ENCODE data around the gene CDPF1.

The CDPF1 gene

GRCh38 chr22:46240073-46240472 is 10.0 kb downstream of the CDPF1 start:
- no peak for TF ChIP-seq CTCF (conservative IDR thresholded peaks at IDR 0.05; ENCODE audit: low read depth)
- DNase-seq (ENCODE audit: low spot score) = no peak
- H3K27ac ChIP-seq = no peak overlapping the region
- ChIA-PET POLR2A (ENCODE audit: low non-redundant PET) (no interaction called here), CTCF (no interaction called here)

- ChIA-PET CTCF (no interaction called here), POLR2A (ENCODE audit: low non-redundant PET) (interaction anchor here (0.6 kb wide), 2 partner anchors 21 to 129 kb away, joined by 3 to 5 read pairs; no protein-coding TSS in a partner anchor)
- DNase-seq (ENCODE audit: low spot score) = no peak
- no peak overlapping the region for H3K27ac ChIP-seq
- no peak for TF ChIP-seq CTCF (conservative IDR thresholded peaks at IDR 0.05; ENCODE audit: low read depth)
These were observed 10.6 kb downstream of the CDPF1 start for GRCh38 chr22:46239261-46240048.

GRCh38 chr22:46238541-46238940 is 11.6 kb downstream of the CDPF1 start:
- ChIA-PET POLR2A (ENCODE audit: low non-redundant PET) (interaction anchor here (0.6 kb wide), 1 partner anchor 129 kb away, joined by 3 read pairs; no protein-coding TSS in a partner anchor), CTCF (no interaction called here)
- H3K27ac ChIP-seq = no peak overlapping the region

GRCh38 chr22:46237453-46238124 is 12.5 kb downstream of the CDPF1 start:
- no peak for DNase-seq (ENCODE audit: low spot score)
- CTCF ChIA-PET = no interaction called here
- POLR2A ChIA-PET (ENCODE audit: low non-redundant PET) = interaction anchor here (0.6 kb wide), 1 partner anchor 32 kb away, joined by 3 read pairs; no protein-coding TSS in a partner anchor
- H3K27ac ChIP-seq = no peak overlapping the region
- no peak for TF ChIP-seq CTCF (conservative IDR thresholded peaks at IDR 0.05; ENCODE audit: low read depth)

More at GRCh38 chr22:46238541-46238940, 11.6 kb downstream of the CDPF1 start:
- no peak for TF ChIP-seq CTCF (conservative IDR thresholded peaks at IDR 0.05; ENCODE audit: low read depth)
- no peak for DNase-seq (ENCODE audit: low spot score)

GRCh38 chr22:46234969-46235368 is 15.1 kb downstream of the CDPF1 start:
- no peak for TF ChIP-seq CTCF (conservative IDR thresholded peaks at IDR 0.05; ENCODE audit: low read depth)
- no peak overlapping the region for H3K27ac ChIP-seq
- CTCF ChIA-PET = interaction anchor here (0.6 kb wide), 1 partner anchor 303 kb away, joined by 3 read pairs; no protein-coding TSS in a partner anchor
- POLR2A ChIA-PET (ENCODE audit: low non-redundant PET) = no interaction called here
- no peak for DNase-seq (ENCODE audit: low spot score)

GRCh38 chr22:46233231-46233630 is 16.9 kb downstream of the CDPF1 start:
- POLR2A ChIA-PET (ENCODE audit: low non-redundant PET) = no interaction called here
- no peak for TF ChIP-seq CTCF (conservative IDR thresholded peaks at IDR 0.05; ENCODE audit: low read depth)
- H3K27ac ChIP-seq = no peak overlapping the region
- DNase-seq (ENCODE audit: low spot score) = no peak
- CTCF ChIA-PET = no interaction called here

All from RWPE1 (cell line).